IMR-90 (cell line): Measurements from ENCODE around the gene TGFB2. TPM values are rescaled to one million over a fixed set of nuclear protein-coding genes. Genes with fewer than 3 reads are reported as not detected.

Experiments used
- ATAC-seq: fragments of 200-7000 bp; cut with Tn5 transposase; 2 replicates; pipeline ENCODE4 v1.9.1; 2020; ENCODE audit warnings: low read depth, mild to moderate bottlenecking, moderate library complexity
- BruUV-seq: library from RNA; stranded (reverse); fragments of 400-500 nt; replicated peaks from 2 replicates; lab custom pipeline; 2021; lab: Mats Ljungman, UMichigan
- CTCF ChIA-PET: fragments of 300-600 bp; formaldehyde crosslinking; extraction: SDS; loops from one replicate; lab custom pipeline; 2021; ENCODE audit warnings: antibody characterized with exemption; lab: Yijun Ruan, JAX
- POLR2A ChIA-PET: fragments of 300-600 bp; sonication (Branson Sonifier 250); formaldehyde crosslinking; loops from one replicate; lab custom pipeline; 2022; ENCODE audit warnings: antibody characterized with exemption; ENCODE audit not compliant: unreplicated experiment; lab: Charles Lee
- DNase-seq: peaks from one replicate; pipeline ENCODE4 v3.0.0; 2013
- H2AFZ ChIP-seq: replicated peaks from 2 replicates; pipeline ENCODE3; 2013; ENCODE audit warnings: low read length, mild to moderate bottlenecking; ENCODE audit not compliant: poor library complexity
- H2AK5ac ChIP-seq: 2 replicates; pipeline ENCODE4 v1.6.1; 2013; ENCODE audit warnings: low read depth, low read length, inconsistent platforms
- H2AK9ac ChIP-seq: replicated peaks from 2 replicates; pipeline ENCODE3; 2013; ENCODE audit warnings: mild to moderate bottlenecking, low read depth, low read length, moderate library complexity; ENCODE audit not compliant: poor library complexity
- H2BK120ac ChIP-seq: 2 replicates; pipeline ENCODE4 v1.6.1; 2013; ENCODE audit warnings: low read depth, low read length, inconsistent platforms
- H2BK15ac ChIP-seq: 3 replicates; pipeline ENCODE4 v1.6.1; 2013; ENCODE audit warnings: low read depth, low read length, inconsistent platforms
- H2BK20ac ChIP-seq: 2 replicates; pipeline ENCODE4 v1.6.1; 2013; ENCODE audit warnings: low read depth, mild to moderate bottlenecking, inconsistent platforms, low read length, moderate library complexity
- H2BK5ac ChIP-seq: 2 replicates; pipeline ENCODE4 v1.6.1; 2013; ENCODE audit warnings: mild to moderate bottlenecking, low read depth, low read length, inconsistent platforms; ENCODE audit not compliant: poor library complexity, severe bottlenecking
- H3K14ac ChIP-seq: replicated peaks from 2 replicates; pipeline ENCODE4 v1.6.1; 2013; ENCODE audit warnings: low read depth, low read length, inconsistent platforms
- H3K18ac ChIP-seq: 2 replicates; pipeline ENCODE4 v1.6.1; 2013; ENCODE audit warnings: low read depth, low read length, control low read depth
- H3K23ac ChIP-seq: 2 replicates; pipeline ENCODE4 v1.6.1; 2013; ENCODE audit warnings: low read depth, low read length, inconsistent platforms
- H3K27ac ChIP-seq: 2 replicates; pipeline ENCODE4 v1.5.1; 2013; ENCODE audit warnings: mild to moderate bottlenecking, control low read depth, low read length; ENCODE audit not compliant: insufficient read depth
- H3K27me3 ChIP-seq: 2 replicates; pipeline ENCODE4 v1.6.1; 2013; ENCODE audit warnings: low read length; ENCODE audit not compliant: control insufficient read depth, insufficient read depth
- H3K36me3 ChIP-seq: 2 replicates; pipeline ENCODE4 v1.6.1; 2013; ENCODE audit warnings: low read length, mixed read lengths; ENCODE audit not compliant: control insufficient read depth, insufficient read depth
- H3K4ac ChIP-seq: 2 replicates; pipeline ENCODE4 v1.6.1; 2013; ENCODE audit warnings: low read depth, low read length, inconsistent platforms
- H3K4me1 ChIP-seq: 2 replicates; pipeline ENCODE4 v1.6.1; 2013; ENCODE audit warnings: low read length, mixed read lengths; ENCODE audit not compliant: control insufficient read depth, insufficient read depth
- H3K4me2 ChIP-seq: 2 replicates; pipeline ENCODE4 v1.6.1; 2013; ENCODE audit warnings: low read depth, mild to moderate bottlenecking, control low read depth, low read length, moderate library complexity
- H3K4me3 ChIP-seq: 2 replicates; pipeline ENCODE4 v1.5.1; 2013; ENCODE audit warnings: low read depth, mild to moderate bottlenecking, control low read depth, low read length, moderate library complexity; ENCODE audit not compliant: insufficient read depth
- H3K56ac ChIP-seq: 2 replicates; pipeline ENCODE4 v1.6.1; 2013; ENCODE audit warnings: low read length, inconsistent platforms; ENCODE audit not compliant: insufficient read depth; ENCODE audit errors: extremely low read depth
- H3K79me1 ChIP-seq, 2 experiments: 2 replicates each; pipeline ENCODE4 v1.6.1; 2013; ENCODE audit warnings: low read length in 2 of 2, inconsistent platforms in 1 of 2, low read depth in 1 of 2
- H3K9ac ChIP-seq: 2 replicates; pipeline ENCODE4 v1.6.1; 2013; ENCODE audit warnings: low read depth, low read length, control low read depth
- H3K9me1 ChIP-seq: 2 replicates; pipeline ENCODE4 v1.6.1; 2013; ENCODE audit warnings: low read length, inconsistent platforms; ENCODE audit not compliant: insufficient read depth
- H3K9me3 ChIP-seq: 2 replicates; pipeline ENCODE4 v1.6.1; 2013; ENCODE audit warnings: low read length; ENCODE audit not compliant: control insufficient read depth, insufficient read depth
- H4K20me1 ChIP-seq: 2 replicates; pipeline ENCODE4 v1.6.1; 2013; ENCODE audit warnings: low read length, inconsistent platforms; ENCODE audit not compliant: insufficient read depth
- H4K5ac ChIP-seq: 2 replicates; pipeline ENCODE4 v1.6.1; 2013; ENCODE audit warnings: mild to moderate bottlenecking, low read depth, low read length, control low read depth
- H4K8ac ChIP-seq, 2 experiments: 2 replicates each; pipeline ENCODE4 v1.6.1; 2013; ENCODE audit warnings: low read depth in 2 of 2, low read length in 2 of 2, control low read depth in 1 of 2, inconsistent platforms in 1 of 2
- H4K91ac ChIP-seq: 2 replicates; pipeline ENCODE4 v1.6.1; 2013; ENCODE audit warnings: low read depth, low read length, inconsistent platforms; ENCODE audit not compliant: insufficient read depth
- BHLHE40 ChIP-seq: fragments of 150-350 bp; IDR thresholded peaks from 2 replicates; pipeline ENCODE4 v1.6.1; 2016; ENCODE audit warnings: mild to moderate bottlenecking, low read depth, low read length
- CEBPB ChIP-seq: IDR thresholded peaks from 2 replicates; pipeline ENCODE4 v1.6.1; 2012; ENCODE audit warnings: low read depth, low read length, improper control_type of control experiment
- CTCF ChIP-seq: conservative IDR thresholded peaks from 2 replicates; pipeline ENCODE4 v1.5.1; 2012; ENCODE audit warnings: mild to moderate bottlenecking, low read depth, low read length, improper control_type of control experiment
- ELK1 ChIP-seq: fragments of 150-350 bp; IDR thresholded peaks from 2 replicates; pipeline ENCODE4 v1.6.1; 2016; ENCODE audit warnings: low read depth, mild to moderate bottlenecking, low read length, moderate library complexity, borderline replicate concordance
- FOS ChIP-seq: fragments of 150-350 bp; IDR thresholded peaks from 2 replicates; pipeline ENCODE4 v1.6.1; 2016; ENCODE audit warnings: low read depth, low read length
- MAFK ChIP-seq: IDR thresholded peaks from 2 replicates; pipeline ENCODE4 v1.6.1; 2012; ENCODE audit warnings: low read depth, low read length, improper control_type of control experiment
- MAZ ChIP-seq: IDR thresholded peaks from 2 replicates; pipeline ENCODE4 v1.6.1; 2012; ENCODE audit warnings: low read depth, mild to moderate bottlenecking, low read length, improper control_type of control experiment, moderate library complexity, borderline replicate concordance
- NFE2L2 ChIP-seq: fragments of 150-350 bp; IDR thresholded peaks from 2 replicates; pipeline ENCODE4 v1.6.1; 2016; ENCODE audit warnings: low read depth, mild to moderate bottlenecking, low read length
- POLR2A ChIP-seq: IDR thresholded peaks from 2 replicates; pipeline ENCODE4 v1.6.1; 2012; ENCODE audit warnings: mild to moderate bottlenecking, low read depth, low read length
- RAD21 ChIP-seq: IDR thresholded peaks from 2 replicates; pipeline ENCODE4 v1.6.1; 2012; ENCODE audit warnings: low read length, improper control_type of control experiment
- RCOR1 ChIP-seq: IDR thresholded peaks from 2 replicates; pipeline ENCODE4 v1.6.1; 2012; ENCODE audit warnings: mild to moderate bottlenecking, low read length, improper control_type of control experiment; ENCODE audit not compliant: insufficient replicate concordance
- RFX5 ChIP-seq: IDR thresholded peaks from 2 replicates; pipeline ENCODE4 v1.8.0; 2012; ENCODE audit warnings: low read depth, mild to moderate bottlenecking, low read length, moderate library complexity
- WGBS, 2 experiments: methylation state at CpG; one replicate each; pipeline versions ENCODE4 v1.1.5 to v1.1.7; 2013; ENCODE audit warnings: missing lambda C conversion rate in 2 of 2; ENCODE audit not compliant: insufficient read length in 1 of 2; ENCODE audit errors: extremely low coverage in 2 of 2; 5-methylcytosine and 5-hydroxymethylcytosine counted together
- dilution Hi-C: fragments of 300-500 bp; cut with HindIII; formaldehyde crosslinking; loops from one replicate; pipeline ENCODE4 v1.14.3; 2018; ENCODE audit warnings: low sequenced_read_pairs; ENCODE audit not compliant: unreplicated experiment
- in situ Hi-C: fragments of 300-500 bp; cut with MboI; formaldehyde crosslinking; loops from 3 replicates; pipeline ENCODE4 v1.14.3; 2019; ENCODE audit warnings: low sequenced_read_pairs, inconsistent platforms, mixed read lengths
- intact Hi-C: fragments of 100-400 bp; cut with micrococcal nuclease; formaldehyde crosslinking; loops from 2 replicates; pipeline ENCODE4 v1.10.0; 2022
- polyA plus RNA-seq, 3 experiments: library from polyadenylated mRNA; depleted of rRNA; stranded (reverse); fragments of >200 nt; gene quantifications; 2 replicates each; pipeline ENCODE4 v1.2.3, GENCODE V29; 2012; ENCODE audit warnings: low replicate concordance in 1 of 3
- total RNA-seq: library from RNA; depleted of rRNA; stranded (reverse); fragments of >200 nt; gene quantifications from 2 replicates; pipeline ENCODE4 v1.2.3, GENCODE V29; 2012
- TF ChIP-seq, protein P1 (sequence below): fragments of 150-350 bp; IDR thresholded peaks from 2 replicates; pipeline ENCODE4 v1.6.1; 2017; ENCODE audit warnings: mild to moderate bottlenecking, antibody characterized with exemption, low read length, low read depth

Gene TGFB2
- total and polyA plus RNA-seq, 2 of the 4 experiments (the other 2 are of a cell fraction): 3.7 to 3.8 TPM

GRCh38 chr1:218376722-218377121 is 31.6 kb downstream of the TGFB2 start:
- in situ Hi-C loops: no loop called here
- H3K14ac ChIP-seq: no peak overlapping the region; the same call in 1 of the 2 replicates
- peak overlapping the region; percentile 71 for H2BK5ac ChIP-seq
- no TSS peak for BruUV-seq
- H3K18ac ChIP-seq: peak overlapping the region; percentile 79
- dilution Hi-C loops: no loop called here
- peak overlapping the region; percentile 14; the same call in 1 of the 2 replicates for H2AK5ac ChIP-seq
- intact Hi-C loops: loop anchor here (5.0 kb wide), 1 partner anchor 101 kb away; no protein-coding TSS in a partner anchor
- H3K36me3 ChIP-seq: no peaks in the 10 kb centered on the region; the same call in 1 of the 2 replicates
- H3K4me3 ChIP-seq: no peak overlapping the region
- peak overlapping the region in 1 of 2 experiments; percentile 39; a peak in 1 of 4 replicates for H4K8ac ChIP-seq
- peaks cover 20% of the 10 kb centered on the region for H3K4me1 ChIP-seq
- peak overlapping the region; percentile 7; the same call in 1 of the 2 replicates for H4K91ac ChIP-seq
- peak overlapping the region; percentile 79 for H2BK20ac ChIP-seq
- H3K9ac ChIP-seq: no peak overlapping the region; the same call in 1 of the 2 replicates
- no peaks in the 10 kb centered on the region for H3K9me3 ChIP-seq
- CTCF ChIA-PET: interaction anchor here (0.7 kb wide), 1 partner anchor 14 kb away, joined by 4 read pairs; no protein-coding TSS in a partner anchor
- no peak overlapping the region for H3K56ac ChIP-seq
- peak overlapping the region; percentile 46; the same call in 2 of the 3 replicates for H2BK15ac ChIP-seq
- H3K27ac ChIP-seq: peak overlapping the region; percentile 54
- POLR2A ChIA-PET: interaction anchor here (0.8 kb wide), 1 partner anchor 30 kb away, joined by 3 read pairs; no protein-coding TSS in a partner anchor
- H4K5ac ChIP-seq: no peak overlapping the region
- no peak overlapping the region for H3K23ac ChIP-seq
- TF ChIP-seq RAD21 (no peak), RCOR1 (no peak), MAZ (no peak), POLR2A (no peak), RFX5 (no peak), CTCF (no peak), BHLHE40 (no peak), ELK1 (no peak), FOS (no peak), CEBPB (no peak), NFE2L2 (no peak), MAFK (no peak)
- TF ChIP-seq, protein P1, sequence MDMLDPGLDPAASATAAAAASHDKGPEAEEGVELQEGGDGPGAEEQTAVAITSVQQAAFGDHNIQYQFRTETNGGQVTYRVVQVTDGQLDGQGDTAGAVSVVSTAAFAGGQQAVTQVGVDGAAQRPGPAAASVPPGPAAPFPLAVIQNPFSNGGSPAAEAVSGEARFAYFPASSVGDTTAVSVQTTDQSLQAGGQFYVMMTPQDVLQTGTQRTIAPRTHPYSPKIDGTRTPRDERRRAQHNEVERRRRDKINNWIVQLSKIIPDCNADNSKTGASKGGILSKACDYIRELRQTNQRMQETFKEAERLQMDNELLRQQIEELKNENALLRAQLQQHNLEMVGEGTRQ: no peak
- no peaks in the 10 kb centered on the region; the same call in 1 of the 2 replicates for H4K20me1 ChIP-seq
- WGBS, 2 experiments: no CpG with 5 or more reads among the region's 2 CpGs
- no peak for DNase-seq
- H3K4ac ChIP-seq: peak overlapping the region; percentile 74
- H3K9me1 ChIP-seq: peaks cover 5% of the 10 kb centered on the region
- no peak overlapping the region for H2AK9ac ChIP-seq
- H2AFZ ChIP-seq: no peak overlapping the region
- H3K27me3 ChIP-seq: no peaks in the 10 kb centered on the region
- peak; percentile 3 for ATAC-seq
- H3K4me2 ChIP-seq: peak overlapping the region; percentile 71
- H2BK120ac ChIP-seq: peak overlapping the region; percentile 50
- peaks cover 7 to 9% of the 10 kb centered on the region in 2 experiments; a peak in 2 of 4 replicates for H3K79me1 ChIP-seq
